ENCODE measurements around the gene GFM2.

- TF ChIP-seq CTCF (IDR thresholded peaks at IDR 0.05) (no peak), POLR2A (IDR thresholded peaks at IDR 0.05) (no peak)
These were observed 73.7 kb downstream of the GFM2 start for GRCh38 chr5:74693191-74693590.
